Neutrophil (primary cell): ENCODE data around the gene PLEKHG4B.

ENCODE experiments used
- H3K27ac ChIP-seq: fragments of 200-600 bp; sonication (generic); 2 replicates; pipeline ENCODE4 v1.5.1; 2016; ENCODE audit warnings: mild to moderate bottlenecking, moderate library complexity
- H3K27me3 ChIP-seq: fragments of 200-600 bp; sonication (generic); 2 replicates; pipeline ENCODE4 v1.6.0; 2016; ENCODE audit warnings: mild to moderate bottlenecking
- H3K36me3 ChIP-seq: fragments of 200-600 bp; sonication (generic); 2 replicates; pipeline ENCODE4 v1.5.1; 2017
- H3K4me1 ChIP-seq, 2 experiments: fragments of 200-600 bp in 1 of 2; sonication (generic) in 1 of 2; 1 replicate in 1 of 2; 2 replicates in 1 of 2; pipeline versions ENCODE4 v1.5.1 to v1.6.1; 2013 to 2016; ENCODE audit warnings: low read depth in 1 of 2, low read length in 1 of 2, mild to moderate bottlenecking in 1 of 2, moderate library complexity in 1 of 2; ENCODE audit not compliant: control insufficient read depth in 1 of 2, insufficient read depth in 1 of 2
- H3K4me3 ChIP-seq, 2 experiments: fragments of 200-600 bp in 1 of 2; sonication (generic) in 1 of 2; 1 replicate in 1 of 2; 2 replicates in 1 of 2; pipeline ENCODE4 v1.5.1; 2013 to 2016; ENCODE audit warnings: low read depth in 1 of 2, low read length in 1 of 2, mild to moderate bottlenecking in 1 of 2, moderate library complexity in 1 of 2
- H3K9me3 ChIP-seq: fragments of 200-600 bp; sonication (generic); 2 replicates; pipeline ENCODE4 v1.5.1; 2016
- TF ChIP-seq, protein P1 (sequence below): fragments of 200-600 bp; sonication (generic); IDR thresholded peaks from 2 replicates; pipeline ENCODE4 v1.5.1; 2016; ENCODE audit warnings: antibody characterized with exemption

Gene PLEKHG4B

DNA sequence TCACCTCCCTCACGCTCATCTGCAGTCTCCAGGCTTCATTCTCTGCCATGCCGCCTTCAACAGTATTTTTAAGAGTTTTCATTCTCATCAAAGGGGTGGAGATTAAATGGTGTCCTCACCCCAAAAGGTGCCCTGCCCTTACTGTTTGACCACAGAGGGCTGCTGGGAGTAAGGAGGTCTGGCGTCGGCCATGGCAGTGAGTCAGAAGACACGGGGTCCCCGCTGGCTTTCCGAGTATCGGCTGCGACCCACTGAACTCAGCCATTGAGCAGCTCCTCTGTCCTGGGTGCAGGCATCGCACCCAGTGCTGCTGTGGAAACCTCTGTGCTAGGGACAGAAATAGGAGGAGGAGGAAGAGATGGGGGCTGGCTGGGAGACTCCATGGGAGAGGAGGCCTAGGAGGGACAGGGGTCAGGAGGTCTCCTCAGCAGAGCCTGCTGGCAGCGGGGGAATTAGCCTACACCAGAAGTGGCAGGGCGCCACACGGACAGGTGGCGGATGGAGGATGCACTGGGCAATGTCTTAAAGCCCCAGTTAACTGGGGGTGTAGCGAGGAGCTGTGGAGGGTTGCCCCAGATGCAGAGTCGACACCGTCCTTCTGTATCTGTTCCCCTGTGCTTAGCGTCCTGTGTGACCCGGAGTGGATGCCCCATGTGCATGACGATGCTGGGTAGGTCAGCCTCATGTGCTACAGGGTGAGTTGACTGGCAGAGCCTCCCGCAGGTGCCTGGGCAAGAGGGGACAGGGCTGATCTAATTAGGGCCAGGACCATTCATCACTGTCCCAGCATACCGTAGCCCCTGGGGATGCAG, 15.4 kb upstream of the PLEKHG4B start:
- no peak overlapping the region for H3K27ac ChIP-seq
- H3K4me3 ChIP-seq = no peak overlapping the region
- H3K4me1 ChIP-seq = no peaks in the 10 kb centered on the region
- H3K36me3 ChIP-seq = no peaks in the 10 kb centered on the region
- H3K9me3 ChIP-seq = no peaks in the 10 kb centered on the region
- TF ChIP-seq, protein P1, sequence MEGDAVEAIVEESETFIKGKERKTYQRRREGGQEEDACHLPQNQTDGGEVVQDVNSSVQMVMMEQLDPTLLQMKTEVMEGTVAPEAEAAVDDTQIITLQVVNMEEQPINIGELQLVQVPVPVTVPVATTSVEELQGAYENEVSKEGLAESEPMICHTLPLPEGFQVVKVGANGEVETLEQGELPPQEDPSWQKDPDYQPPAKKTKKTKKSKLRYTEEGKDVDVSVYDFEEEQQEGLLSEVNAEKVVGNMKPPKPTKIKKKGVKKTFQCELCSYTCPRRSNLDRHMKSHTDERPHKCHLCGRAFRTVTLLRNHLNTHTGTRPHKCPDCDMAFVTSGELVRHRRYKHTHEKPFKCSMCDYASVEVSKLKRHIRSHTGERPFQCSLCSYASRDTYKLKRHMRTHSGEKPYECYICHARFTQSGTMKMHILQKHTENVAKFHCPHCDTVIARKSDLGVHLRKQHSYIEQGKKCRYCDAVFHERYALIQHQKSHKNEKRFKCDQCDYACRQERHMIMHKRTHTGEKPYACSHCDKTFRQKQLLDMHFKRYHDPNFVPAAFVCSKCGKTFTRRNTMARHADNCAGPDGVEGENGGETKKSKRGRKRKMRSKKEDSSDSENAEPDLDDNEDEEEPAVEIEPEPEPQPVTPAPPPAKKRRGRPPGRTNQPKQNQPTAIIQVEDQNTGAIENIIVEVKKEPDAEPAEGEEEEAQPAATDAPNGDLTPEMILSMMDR = no peak
- H3K27me3 ChIP-seq = no peaks in the 10 kb centered on the region

- Histone ChIP-seq H3K27ac (no peak overlapping the region), H3K4me3 (no peak overlapping the region), H3K9me3 (no peaks in the 10 kb centered on the region), H3K4me1 (no peaks in the 10 kb centered on the region), H3K36me3 (no peaks in the 10 kb centered on the region), H3K27me3 (no peaks in the 10 kb centered on the region)
- TF ChIP-seq, protein P1 = no peak
Observed at GRCh38 chr5:77170-77501, 14.8 kb upstream of the PLEKHG4B start.

DNA sequence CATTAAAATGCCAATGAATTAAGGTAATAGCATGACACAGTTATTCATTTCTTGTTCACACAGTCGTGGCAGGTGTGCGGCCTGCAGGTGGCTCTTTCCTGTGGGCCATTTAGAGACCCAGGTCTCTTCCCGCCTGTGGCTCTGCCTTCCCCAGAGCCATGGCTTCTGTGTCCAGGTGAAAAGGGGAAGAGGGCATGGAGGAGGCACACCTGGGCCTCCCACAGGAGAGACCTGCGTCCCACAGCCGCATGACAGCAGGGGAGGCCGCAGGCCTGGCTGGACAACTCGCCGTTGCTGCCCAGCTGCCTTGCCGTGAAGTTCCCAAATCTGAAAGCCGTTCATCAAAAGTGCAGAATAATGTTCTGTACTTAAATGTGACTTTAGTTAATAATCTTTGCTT, 14.4 kb upstream of the PLEKHG4B start:
- TF ChIP-seq, protein P1 = no peak
- Histone ChIP-seq H3K9me3 (no peaks in the 10 kb centered on the region), H3K27me3 (no peaks in the 10 kb centered on the region), H3K4me3 (no peak overlapping the region), H3K27ac (no peak overlapping the region), H3K36me3 (no peaks in the 10 kb centered on the region), H3K4me1 (no peaks in the 10 kb centered on the region)

- no peaks in the 10 kb centered on the region for H3K36me3 ChIP-seq
- no peaks in the 10 kb centered on the region for H3K27me3 ChIP-seq
- no peak overlapping the region for H3K27ac ChIP-seq
- no peaks in the 10 kb centered on the region for H3K4me1 ChIP-seq
- H3K9me3 ChIP-seq = no peaks in the 10 kb centered on the region
- TF ChIP-seq, protein P1 = no peak
- H3K4me3 ChIP-seq = no peak overlapping the region
Observed at GRCh38 chr5:77957-78804, 13.8 kb upstream of the PLEKHG4B start.

DNA sequence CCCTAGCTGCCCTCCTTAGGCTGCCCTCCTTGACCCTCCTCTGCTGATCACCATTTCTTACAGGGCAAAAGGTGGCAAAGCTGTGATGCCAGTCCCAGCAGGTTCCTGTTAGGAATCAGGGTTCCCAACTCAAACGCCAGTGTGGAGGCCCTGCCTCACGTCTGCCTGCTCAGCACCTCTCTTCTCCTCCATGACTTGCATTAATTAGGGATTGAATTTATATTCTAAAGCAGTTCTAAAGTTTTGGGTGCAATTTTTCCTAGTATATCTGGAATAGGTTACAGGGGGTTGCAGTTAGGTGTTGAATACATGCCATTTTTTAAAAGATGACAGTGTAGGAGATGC, 13.2 kb upstream of the PLEKHG4B start:
- H3K9me3 ChIP-seq = no peaks in the 10 kb centered on the region
- no peaks in the 10 kb centered on the region for H3K36me3 ChIP-seq
- no peaks in the 10 kb centered on the region for H3K4me1 ChIP-seq
- H3K4me3 ChIP-seq = no peak overlapping the region
- TF ChIP-seq, protein P1 = no peak
- no peaks in the 10 kb centered on the region for H3K27me3 ChIP-seq
- H3K27ac ChIP-seq = no peak overlapping the region
